Endothelial cell of hepatic sinusoid (primary cell): Measurements from ENCODE around the gene B4GALNT4.
"Not testable (repeated sequence)": the region's sequence is repeated elsewhere in the genome, so short reads cannot be mapped to it uniquely, and the experiment has no call there.

Experiments
- in situ Hi-C: cut with HindIII; loops from 2 replicates; pipeline ENCODE4 v1.10.0; 2017; ENCODE audit warnings: low sequenced_read_pairs

The B4GALNT4 gene

DNA sequence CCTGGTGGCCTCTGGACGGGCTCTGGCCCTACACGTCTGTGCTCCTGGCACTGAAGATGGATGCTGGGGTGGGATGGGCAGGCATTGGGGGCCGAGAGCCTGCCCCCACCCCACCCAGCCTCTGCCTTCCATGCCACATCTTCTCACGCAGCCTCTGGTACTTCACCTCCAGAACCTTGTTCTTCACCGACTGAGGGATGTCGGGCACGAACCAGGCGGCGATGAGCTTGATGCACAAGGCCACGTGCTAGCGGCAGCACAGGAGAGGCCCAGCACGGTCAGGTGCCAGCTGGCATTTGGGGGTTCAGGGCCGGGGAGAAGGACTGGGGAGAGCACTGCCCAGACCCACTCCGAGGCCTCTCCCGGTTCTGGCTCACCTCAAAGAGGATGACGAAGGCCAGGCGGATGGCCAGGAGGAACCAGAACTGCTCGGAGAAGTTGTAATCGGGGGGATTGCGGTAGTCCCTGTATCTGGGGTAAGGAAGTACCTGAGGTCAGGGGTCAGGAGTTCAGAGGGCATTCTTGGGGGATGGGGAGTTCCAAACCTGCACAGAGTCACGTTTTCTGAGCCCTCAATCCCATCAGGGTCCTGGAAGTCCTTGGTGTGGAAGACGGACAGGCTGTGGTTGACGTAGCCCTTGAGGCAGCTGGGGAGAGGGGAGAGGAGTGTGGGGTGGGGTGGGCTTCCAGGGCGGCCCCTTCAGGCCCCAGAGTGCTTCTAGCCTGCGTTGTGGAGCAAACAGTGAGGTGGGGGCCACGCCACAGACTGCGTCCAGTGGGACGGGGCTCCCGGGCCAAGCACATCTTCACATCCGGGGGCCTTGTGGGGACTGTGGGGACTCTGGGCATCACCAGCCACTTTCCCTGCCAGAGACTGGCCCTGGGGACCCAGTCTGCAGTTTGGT, 49.3 kb downstream of the B4GALNT4 start:
- in situ Hi-C loops = no loop called here

DNA sequence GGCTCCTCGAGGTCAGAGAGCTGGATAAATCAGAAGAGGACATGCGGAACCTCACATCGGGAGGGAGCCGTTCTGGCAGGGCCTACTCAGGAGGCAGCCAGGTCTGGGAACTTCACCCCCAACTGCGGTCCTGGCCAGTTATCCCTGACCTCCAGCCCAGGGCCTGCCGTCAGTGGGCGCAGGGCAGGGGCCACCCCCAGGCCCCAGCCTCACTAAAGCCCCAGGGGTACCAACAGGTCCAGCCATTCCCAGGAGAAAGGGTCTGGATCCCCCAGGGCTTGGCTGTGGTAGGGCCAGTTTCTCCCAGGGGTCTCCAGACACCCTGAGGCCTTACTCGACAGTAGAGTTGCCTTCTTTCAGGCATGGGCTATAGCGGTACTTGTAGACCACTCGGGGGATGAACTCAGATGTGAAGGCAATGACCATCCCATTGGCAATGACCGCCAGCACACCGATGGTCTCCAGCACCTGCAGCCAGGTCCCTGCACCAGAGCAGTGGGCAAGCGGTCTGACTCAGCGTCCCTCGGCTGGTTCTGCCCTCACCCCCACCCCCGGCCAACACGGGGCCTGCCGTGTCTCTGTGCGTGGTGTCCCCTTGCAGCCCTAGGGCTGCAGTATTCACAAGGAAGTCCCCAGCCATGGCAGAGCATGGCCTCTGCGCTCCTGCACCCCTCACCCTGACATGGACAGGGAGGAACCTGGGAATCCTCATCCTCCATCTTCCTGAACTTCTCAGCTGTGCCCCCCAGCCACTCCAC, 50.1 kb downstream of the B4GALNT4 start:
- in situ Hi-C loops = no loop called here

DNA sequence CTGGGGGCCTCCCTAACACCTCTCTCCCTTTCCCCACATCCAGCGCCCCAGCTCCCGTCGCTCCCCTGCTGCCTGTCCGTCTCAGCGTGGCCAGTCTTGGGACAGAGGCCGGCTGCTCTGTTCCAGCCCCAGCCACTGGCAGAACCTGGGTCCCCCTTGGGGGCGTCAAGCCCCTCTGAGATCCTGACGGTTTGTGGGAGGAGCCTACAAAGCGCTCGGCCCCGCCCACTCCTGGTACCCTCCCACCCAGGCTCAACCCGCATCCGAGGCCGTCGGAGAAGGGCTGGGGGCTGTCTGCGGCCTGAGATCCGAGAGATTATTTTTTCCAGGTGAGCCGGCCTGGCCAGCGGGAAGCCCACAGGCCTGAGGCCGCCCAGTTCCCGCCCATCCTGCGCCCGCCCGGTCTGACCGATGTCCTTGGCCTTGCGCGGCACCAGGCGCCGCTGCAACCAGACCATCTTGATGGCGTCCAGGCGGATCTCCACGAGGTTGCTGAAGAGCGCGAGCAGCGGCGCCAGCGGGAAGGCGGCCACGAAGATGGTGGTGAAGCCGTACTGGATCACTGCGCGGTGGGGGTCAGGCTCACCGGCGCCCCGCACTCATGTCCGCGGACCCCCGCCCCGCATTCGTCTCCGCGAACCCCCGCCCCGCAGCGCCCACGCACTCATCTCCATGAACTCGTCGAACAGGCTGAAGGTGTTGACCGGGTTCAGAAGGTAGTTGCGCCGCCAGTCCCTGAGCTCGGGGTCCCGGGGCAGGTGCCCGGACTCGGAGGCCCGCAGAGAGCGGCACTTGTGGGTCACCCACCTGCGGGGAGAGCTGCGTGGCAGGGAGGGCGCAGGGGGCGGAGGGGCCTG, 51.0 kb downstream of the B4GALNT4 start:
- in situ Hi-C loops = no loop called here

DNA sequence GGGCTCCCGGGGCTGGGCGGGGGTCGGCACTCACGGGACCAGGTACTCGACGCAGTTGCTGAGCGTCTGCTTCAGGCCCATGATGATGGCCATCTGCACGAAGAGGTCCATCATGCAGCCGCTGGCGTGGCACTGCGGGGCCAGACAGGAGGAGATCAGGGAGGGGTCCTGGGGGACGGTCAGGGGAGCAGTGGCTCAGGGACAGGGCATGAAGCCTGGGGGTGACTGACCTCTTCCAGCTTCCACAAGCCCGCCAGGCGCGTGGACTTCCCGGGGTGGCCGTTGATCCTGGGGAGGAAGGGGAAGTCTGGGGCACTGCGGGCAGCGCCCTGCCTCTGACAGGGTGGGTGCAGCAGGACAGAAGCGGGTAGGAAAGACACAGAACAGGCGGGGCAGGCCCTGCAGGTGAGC, 51.6 kb downstream of the B4GALNT4 start:
- in situ Hi-C loops = no loop called here

DNA sequence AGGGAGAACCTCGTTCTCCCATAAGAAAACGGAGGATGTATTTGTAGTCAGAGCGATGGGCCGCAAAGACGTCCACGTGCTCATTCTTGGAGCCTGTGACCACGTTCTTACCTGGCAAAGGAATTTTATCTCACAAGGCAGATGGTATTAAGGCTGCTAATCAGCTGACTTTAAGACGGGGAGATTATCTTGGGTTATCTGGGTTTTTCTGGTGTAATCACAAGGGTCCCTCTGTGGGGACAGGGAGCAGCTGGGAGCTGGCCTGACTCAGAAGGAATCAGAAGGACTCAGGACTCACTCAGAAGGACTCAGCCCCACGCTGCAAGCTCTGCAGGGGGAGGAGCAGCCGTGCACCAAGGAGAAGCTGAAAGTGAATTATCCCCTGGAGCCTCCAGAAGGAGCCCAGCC, 53.0 kb downstream of the B4GALNT4 start:
- in situ Hi-C loops = no loop called here

DNA sequence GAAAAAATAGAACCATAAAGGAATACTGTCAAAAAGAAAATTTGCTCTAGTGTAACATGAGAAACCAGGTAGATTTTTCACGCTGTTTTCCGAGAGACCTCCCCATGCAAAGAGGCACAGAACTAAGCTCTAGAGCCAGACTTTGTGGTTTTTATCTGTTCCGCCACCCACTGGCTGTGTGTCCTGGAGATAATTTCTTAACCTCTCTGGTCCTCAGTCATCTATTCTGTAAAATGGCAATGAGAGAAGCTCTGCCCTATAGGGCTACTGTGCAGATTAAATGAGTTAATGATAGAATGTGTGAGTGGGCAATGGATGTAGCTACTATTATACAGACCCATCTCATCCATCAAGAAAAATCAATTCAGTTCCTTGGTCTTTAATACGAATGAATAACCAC, 54.9 kb downstream of the B4GALNT4 start:
- in situ Hi-C loops = no loop called here

DNA sequence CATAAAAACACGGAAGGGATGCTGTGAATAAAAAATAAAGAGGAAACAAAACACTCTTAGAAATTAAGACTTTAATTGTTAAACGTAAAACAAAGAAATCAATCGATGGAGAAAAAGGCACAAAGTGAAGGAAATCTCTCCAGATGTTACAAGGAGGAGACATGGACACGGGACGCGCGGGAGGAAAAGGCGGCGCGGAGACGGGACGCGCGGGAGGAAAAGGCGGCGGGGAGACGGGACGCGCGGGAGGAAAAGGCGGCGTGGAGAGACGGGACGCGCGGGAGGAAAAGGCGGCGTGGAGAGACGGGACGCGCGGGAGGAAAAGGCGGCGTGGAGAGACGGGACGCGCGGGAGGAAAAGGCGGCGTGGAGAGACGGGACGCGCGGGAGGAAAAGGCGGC, 55.5 kb downstream of the B4GALNT4 start:
- in situ Hi-C loops = not testable (repeated sequence)

DNA sequence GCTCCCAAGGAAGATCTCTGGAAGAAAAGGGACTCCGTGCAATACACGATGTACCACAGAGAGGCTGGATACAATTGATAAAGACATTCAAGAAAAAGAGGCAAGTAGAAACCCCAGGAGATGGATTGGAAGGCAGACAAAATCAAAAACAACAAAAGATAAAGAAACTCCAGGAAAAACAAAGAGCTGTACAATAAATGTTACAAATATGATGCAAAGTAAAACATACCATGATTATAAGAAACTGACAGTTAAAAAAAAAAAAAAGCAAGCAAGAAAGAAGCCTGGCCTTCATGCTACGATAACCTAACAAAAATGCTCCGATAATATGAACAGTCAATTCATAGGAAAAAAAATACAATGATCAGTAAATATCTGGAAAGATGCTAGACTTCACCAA, 56.0 kb downstream of the B4GALNT4 start:
- in situ Hi-C loops = no loop called here

DNA sequence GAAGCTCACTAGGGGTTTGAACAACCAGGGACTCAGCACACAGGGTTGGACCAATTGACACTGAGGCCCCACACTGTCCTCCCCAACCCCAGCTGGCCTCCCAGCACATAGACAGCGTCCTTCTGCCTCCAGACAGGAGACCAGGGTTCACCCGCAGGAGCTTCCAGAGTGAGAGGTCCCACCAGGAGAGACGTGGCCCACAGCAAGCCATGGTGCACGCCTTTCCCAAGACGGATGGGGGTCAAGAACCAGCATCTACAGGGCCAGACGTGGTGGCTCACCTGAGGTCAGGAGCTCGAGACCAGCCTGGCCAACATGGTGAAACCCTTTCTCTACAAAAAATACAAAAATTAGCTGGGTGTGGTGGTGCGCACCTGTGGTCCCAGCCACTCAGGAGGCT, 57.6 kb downstream of the B4GALNT4 start:
- in situ Hi-C loops = no loop called here

DNA sequence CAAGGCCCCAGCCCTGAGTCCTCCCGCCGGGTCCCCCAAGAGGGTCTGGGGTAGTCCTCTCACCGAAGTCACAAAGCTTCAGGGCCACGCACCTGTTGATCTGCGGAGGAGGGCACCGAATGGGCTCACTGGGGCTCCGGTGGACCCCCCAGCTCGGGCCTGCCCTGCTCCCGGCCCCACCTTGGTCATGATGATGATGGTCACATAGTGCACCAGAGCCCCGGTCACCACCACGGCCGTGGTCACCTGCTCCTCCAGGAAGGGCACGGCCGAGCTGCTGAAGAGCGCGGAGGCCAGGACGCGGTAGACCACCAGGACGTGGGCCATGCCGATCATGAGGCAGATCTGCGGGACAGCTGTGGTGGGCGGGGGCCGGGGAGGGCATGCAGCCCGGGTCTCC, 59.0 kb downstream of the B4GALNT4 start:
- in situ Hi-C loops = no loop called here

DNA sequence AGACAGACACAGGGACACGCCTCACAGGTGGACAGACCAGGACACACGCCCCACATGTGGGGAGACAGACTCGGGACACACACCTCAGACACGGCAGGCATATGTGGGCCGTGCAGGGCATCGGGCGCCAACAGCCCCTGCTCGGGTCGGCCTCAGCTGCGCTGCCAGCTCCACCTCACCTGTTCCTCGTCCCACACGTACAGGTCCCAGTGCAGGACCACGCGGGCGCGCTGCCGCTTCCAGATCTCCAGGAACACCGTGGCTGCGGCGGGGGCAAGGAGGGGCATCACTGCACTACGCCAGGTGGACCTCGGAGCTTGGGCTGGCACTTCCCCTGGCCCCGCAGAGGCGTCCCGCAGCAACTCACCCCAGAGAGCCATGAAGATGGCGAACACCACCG, 60.1 kb downstream of the B4GALNT4 start:
- in situ Hi-C loops = no loop called here

DNA sequence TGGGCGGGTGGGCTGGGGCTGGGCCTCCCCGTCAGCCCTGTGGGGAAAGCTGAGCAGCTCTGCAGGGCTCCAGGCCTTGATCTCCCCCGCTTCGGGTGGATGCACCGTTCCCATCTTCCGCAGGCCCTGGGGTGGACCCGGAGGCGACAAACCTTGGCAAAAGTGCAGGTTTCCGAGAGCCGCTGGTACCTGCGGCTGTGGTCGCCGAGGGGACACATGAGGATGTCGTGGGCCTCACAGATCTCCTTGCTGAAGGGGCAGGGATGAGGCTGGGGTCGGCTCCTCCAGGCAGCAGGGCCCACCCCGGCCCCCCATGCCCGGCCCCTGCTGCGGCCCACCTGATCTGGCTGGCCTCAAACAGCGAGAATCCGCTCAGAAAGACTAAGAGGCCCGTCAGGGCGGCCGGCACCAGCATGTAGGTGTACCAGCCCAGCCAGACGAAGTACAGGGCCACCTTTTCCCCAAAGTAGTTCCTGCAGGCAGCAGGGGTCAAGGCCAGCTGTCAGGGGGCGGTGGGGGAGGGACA, 60.7 kb downstream of the B4GALNT4 start:
- in situ Hi-C loops = no loop called here
